PC-3 (cell line): ENCODE measurements around the gene SNCAIP.

Source experiments
- EZH2 ChIP-seq: fragments of 300-600 bp; sonication (generic); IDR thresholded peaks from one replicate; pipeline ENCODE4 v1.6.1; 2017; ENCODE audit warnings: antibody characterized with exemption, mild to moderate bottlenecking, low read length; ENCODE audit not compliant: unreplicated experiment
- TF ChIP-seq, protein P1 (sequence below): fragments of 300-600 bp; sonication (generic); conservative IDR thresholded peaks from 2 replicates; pipeline ENCODE4 v1.5.1; 2017; ENCODE audit warnings: antibody characterized with exemption, low read depth, mild to moderate bottlenecking, low read length

GRCh38 chr5:122358372-122358979 is 46.4 kb downstream of the SNCAIP start:
- TF ChIP-seq, protein P1, sequence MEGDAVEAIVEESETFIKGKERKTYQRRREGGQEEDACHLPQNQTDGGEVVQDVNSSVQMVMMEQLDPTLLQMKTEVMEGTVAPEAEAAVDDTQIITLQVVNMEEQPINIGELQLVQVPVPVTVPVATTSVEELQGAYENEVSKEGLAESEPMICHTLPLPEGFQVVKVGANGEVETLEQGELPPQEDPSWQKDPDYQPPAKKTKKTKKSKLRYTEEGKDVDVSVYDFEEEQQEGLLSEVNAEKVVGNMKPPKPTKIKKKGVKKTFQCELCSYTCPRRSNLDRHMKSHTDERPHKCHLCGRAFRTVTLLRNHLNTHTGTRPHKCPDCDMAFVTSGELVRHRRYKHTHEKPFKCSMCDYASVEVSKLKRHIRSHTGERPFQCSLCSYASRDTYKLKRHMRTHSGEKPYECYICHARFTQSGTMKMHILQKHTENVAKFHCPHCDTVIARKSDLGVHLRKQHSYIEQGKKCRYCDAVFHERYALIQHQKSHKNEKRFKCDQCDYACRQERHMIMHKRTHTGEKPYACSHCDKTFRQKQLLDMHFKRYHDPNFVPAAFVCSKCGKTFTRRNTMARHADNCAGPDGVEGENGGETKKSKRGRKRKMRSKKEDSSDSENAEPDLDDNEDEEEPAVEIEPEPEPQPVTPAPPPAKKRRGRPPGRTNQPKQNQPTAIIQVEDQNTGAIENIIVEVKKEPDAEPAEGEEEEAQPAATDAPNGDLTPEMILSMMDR: no peak
- TF ChIP-seq EZH2: no peak
